GM19240 (cell line): ENCODE measurements around the gene P2RX2.
A peak's percentile ranks its signal among the peaks of the same experiment; 100 is the strongest.

Experiments
- DNase-seq: peaks from one replicate; pipeline ENCODE4 v3.0.0; 2011; ENCODE audit warnings: low spot score; ENCODE audit not compliant: insufficient read length

Gene P2RX2

DNA sequence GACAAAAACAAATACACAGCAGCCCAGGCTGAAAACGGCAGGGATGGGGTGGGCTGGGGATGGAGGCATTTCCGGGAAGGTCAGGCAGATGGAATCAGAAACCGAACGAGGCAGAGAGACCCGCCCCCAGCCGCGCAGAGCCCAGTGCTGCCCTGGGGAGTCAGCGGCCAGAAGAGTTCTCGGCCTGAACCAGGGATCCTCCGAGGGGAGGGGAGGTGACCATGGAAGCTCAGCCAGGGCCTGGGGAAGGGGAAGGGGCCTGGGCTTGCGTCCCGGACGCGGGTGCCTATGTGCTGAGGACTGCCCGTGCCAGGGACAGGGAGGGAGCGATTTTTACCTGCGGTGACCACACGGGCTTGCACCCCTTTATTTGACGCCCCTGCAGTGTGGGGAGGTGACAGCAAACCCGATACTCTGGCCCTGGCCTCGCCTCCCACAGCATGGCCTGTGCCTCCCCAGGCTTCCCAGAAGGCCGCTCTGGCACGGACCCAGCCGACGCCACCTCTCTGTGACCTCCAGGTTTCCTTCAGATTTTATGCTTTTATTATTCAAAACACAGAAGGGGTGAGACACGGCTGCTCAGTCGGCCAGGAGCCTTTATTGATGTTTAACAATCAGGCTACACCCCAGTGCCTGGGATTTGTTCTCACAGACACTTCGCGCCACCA, 15.9 kb upstream of the P2RX2 start:
- DNase-seq: no peak

DNA sequence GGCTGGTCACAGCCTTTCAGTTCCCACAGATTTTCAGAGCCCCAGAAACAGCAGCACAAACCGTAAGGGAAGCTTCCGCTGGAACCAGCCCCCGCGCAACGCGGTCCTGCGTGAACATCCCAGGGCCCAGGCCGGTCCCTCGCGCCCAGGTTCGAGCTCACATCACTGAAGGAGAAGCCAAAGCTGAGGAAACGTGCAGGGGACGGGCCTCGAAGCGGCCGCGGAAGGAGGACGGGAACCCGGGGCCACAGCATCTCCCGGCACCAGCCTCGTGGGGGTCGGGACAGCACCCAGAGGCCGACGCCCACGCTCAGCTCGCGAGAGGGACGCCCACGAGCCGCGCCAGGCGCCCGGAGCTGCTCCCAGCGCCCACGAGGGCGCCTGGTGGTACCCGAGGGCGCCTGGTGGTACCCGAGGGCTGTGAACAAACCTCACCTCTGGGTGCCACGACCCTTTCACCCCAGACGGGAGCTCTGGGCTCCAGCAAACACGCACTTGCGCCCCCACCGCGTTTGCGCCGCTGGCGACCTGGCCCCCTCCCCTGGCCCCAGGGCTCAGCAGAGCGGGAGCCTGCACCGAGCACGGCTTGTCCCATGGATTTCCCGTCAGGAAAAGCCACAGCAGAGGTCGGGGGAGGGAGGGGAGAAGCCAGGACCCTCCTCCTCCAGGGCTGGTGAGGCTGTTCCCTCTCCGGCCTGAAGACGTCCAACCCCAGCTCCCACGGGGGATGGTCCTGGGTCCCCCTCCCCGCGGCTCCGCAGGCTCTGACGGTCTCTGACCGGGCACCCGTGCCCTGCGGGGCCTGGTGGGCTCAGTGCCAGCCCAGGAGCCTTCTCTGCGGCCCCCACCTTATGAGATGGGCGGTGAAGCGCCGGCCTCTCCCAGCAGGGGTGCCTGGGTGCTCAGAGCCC, 15.1 kb upstream of the P2RX2 start:
- no peak for DNase-seq

DNA sequence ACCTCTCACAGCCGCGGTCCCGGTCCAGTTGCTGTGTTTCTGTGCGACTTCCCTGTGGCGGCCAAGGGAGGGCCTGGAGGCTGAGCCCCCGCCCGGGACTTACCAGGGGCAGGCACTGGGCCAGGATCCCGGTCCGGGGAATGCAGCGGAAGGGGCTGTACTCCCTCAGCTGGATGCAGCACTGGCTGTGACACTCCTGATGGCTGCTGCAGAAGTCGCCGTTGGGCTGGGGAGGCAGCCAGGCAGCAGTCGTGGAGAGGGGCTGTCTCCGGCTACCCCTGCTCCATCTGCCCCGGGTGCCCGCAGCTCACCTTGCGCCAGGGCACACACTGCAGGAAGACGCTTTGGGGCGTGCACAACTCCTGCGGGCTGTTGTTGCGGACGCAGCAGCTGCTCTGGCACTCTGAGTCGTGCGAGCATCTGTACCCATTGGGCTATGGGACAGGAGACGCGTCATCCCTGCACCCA, 14.4 kb upstream of the P2RX2 start:
- no peak for DNase-seq

DNA sequence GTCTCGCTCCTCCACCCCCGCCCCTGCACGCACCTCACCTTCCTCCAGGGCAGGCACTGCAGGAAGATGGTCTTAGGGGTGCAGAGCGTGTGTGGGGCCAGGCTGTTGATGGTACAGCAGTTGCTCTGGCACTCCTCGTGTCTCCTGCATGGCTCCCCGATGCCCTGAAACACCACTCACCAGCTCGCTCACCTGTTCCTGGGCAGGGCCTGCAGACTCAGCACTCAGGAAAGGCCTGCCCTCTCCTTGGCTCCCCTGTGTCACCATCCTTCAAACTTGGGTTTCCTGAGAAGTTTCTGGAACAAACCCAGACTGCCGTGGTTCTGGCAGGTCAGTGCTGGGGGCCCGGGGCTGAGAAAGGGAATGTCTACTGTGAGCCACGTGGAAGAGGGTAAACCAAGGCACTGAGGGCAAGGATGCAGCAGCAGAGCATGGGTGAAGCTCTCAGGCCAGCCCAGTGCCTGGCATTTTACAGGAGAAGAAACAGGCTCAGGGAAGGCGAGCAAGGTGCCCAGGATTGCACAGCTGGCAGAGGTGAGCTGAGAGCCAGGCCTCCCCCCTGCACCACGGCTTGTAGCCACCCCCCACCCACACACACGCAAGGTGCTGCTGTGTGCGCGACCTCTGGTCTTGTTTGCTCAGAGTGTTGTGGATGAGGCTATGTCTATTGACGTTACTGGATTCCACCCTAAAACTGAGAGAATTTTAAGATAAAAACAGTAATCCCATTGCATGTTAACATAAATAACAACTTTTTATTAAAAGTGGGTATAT, 13.7 kb upstream of the P2RX2 start:
- no peak for DNase-seq

DNA sequence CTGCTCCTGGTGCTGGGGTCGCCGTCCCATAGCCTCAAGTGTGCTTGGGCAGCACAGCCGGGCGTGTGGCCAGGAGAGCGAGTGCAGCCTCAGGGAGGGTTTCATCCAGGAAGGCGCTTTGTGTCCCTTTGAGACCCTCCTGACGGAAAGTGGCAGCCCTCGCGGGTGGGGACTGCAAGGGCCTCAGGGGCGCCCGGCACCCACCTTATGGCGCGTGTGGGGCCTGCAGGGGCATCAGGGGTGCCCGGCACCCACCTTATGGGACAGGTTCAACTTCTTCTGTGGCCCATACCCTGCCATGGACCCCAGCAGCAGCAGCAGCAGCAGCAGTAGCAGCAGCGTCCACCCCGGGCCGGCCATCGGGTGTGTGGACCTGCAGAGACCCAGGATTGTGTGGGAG, 12.7 kb upstream of the P2RX2 start:
- DNase-seq: no peak

DNA sequence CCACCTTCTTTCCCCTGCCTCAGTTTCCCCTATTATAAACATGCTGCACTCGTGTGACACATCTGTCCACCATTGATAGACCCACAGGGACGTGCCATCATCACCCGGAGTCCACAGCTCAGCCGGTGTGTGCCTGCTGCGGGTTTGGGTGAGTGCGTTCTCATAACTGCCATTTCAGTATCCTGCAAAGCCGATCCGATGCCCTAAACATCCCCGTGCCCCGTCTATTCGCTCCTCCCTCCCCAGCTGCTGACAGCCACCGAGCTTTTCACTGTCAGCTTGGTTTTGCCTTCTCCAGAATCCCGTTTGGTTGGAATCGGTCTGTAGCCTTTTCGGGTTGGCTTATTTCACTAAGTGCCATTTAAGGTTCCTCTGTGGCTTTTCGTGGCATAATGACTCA, 12.1 kb upstream of the P2RX2 start:
- DNase-seq: no peak

DNA sequence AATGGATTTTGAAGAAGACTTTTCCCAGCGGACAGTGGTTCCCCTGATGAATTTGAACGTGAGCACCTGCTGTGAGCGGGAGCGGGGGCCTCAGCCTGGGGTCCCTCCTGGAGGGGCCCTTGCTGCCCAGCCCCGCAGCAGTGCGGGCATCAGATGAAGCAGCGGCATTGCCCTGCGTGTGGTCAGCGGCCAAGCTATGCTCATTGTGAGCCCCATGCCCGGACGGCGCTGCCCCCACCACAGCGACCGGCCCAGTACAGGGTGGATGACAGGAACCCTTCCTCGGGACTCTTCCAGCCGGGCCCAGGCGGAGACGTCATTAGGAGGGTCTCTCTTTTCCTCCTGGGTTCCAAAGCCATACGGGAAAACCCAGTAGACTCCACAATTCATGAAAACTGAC, 11.6 kb upstream of the P2RX2 start:
- no peak for DNase-seq

DNA sequence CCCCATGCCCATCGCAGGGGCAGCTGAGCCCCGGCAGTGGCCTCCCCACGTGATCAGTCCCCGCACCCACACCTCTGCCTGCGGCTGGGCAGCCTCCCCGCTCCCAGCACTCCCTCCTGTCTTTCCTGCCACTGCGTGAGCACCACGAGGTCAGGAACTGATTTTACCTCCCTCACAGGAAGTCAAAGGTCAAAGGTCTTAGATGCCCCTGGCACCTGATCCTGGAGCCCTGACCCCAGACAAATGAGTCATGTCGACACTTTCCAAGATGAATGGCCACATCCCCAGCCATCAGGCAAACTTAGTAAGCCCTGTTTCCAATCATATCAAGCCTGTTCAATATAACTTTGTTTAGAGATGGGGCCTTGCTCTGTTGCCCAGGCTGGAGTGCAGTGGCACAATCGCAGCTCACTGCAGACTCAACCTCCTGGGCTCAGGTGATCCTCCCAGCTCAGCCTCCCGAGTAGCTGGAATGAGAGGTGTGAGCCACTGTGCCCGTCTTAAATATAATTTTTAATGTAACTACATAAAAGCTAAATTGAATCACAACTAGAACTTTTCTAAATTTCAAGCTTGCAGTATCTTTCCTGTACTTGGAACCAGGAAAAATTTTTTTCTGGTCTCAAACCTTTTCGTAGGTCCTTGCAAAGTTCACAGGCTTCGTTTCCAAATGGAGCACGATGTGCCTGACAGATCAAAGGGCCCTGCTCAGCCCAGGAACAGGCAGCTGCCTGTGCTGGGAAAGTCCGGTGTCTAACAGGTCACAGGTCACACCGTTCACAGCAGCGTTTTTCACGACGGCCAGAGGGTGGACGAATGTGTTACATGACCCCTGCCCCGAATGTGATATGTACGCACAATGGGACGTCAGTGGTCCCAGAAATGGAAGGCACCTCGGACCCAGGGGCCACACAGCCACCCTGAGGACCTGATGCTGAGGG, 10.1 kb upstream of the P2RX2 start:
- DNase-seq: no peak

DNA sequence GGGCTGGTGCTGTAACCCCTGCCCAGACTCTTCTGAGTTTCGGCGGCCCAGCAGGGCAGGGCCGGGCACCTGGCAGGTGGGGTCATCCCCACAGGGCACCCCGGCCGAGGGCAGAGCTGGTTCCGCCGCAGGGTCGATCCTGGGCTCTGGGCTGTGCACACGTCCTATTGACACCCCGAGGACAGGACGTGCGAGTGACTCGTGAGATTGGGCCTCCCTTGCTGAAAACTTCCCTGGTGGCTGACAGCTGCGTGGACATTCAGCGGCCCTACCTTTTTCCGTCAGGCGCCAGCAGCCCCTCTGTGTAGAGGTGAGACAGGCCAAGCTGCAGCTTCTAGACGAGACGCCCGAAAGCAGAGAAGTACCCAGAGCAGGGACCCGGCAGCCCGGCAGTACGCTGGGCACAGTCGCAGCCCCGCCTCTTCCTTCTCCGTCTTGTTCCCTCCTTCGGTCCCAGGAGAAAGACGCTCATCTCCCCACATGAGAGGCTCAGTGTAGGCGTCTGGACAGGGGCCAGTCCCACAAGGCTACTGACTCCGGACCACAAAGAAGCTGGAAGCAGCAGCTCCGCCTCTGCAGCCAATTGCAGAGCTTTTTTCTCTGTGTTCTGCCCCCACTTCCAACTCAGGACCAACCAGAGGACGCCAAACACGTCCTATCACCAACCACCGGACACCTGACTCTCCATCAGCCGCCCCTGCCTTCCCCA, 8.4 kb upstream of the P2RX2 start, which contains the start of gene LRCOL1:
TSS of gene LRCOL1 (minus strand) at position 532 of the 709 bp plus-strand sequence. CDS start 4,331 bp downstream, outside the sequence.
- DNase-seq: no peak

DNA sequence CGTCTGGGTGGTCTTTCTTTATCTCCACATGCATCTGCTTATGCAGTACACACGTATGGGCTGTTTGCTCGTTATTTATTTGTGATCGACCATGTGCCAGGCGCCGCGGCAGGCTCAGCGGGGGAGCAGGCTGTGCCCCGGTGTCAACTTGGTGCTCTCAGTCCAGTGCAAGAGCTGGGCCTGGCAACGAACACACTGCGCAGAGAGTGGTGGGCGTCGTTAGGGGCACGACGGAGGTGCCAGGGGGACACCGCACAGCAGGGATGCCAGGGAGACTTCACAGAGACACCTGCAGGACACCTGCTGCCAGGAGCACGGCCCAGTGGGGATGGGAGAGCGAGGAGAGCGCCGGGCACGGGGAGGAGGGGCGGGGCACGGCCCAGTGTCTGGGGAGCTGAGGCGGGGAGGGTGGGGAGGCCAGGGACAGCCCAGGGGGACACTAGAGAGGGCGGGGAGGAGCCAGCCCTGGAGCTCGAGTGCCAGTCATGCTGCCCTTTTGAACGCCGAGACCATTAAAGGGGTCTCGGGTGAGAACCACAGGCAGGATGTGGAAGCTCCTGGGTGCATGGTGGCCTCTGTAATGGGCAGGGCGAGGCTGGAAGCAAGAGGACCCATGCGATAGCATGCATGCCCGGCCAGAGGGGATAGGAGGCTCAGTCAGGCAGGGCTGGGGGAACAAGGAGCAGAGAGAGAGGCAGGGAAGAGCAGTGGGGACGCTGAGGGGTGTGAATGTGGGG, 7.5 kb upstream of the P2RX2 start:
- no peak for DNase-seq

DNA sequence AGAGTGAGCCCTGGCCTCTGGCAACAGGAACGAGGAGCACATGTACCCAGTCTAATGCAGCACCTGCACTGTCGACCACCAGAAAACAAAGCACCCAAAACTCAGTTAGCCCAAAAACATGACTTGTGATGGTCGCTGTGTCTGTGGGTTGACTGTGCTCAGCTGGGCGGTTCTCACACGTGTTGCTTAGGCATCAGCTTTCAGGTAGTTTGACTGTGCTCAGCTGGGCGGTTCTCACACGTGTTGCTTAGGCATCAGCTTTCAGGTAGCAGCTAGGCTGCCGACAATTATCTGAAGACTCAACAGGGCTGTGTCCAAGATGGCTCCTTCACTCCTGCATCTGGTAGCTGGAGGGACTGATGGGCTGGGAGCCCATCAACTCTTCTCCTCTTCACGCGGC, 7.0 kb upstream of the P2RX2 start:
- DNase-seq: no peak

DNA sequence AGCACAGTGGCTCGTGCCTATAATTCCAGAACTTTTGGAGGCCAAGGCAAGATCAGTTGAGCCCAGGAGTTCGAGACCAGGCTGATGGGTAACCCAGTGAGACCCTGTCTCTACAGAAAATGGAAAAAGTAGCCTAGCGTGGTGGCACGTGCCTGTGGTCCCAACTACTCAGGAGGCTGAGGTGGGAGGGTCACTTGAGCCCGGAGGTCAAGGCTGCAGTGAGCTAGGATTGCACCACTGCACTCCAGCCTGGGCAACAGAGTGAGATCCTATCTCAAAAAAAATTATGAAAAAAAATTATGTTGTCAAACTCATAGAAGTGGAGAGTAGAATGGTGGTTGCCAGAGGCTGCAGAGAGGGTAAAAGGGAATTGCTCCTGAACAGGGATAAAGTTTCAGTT, 4.5 kb upstream of the P2RX2 start:
- DNase-seq: no peak

DNA sequence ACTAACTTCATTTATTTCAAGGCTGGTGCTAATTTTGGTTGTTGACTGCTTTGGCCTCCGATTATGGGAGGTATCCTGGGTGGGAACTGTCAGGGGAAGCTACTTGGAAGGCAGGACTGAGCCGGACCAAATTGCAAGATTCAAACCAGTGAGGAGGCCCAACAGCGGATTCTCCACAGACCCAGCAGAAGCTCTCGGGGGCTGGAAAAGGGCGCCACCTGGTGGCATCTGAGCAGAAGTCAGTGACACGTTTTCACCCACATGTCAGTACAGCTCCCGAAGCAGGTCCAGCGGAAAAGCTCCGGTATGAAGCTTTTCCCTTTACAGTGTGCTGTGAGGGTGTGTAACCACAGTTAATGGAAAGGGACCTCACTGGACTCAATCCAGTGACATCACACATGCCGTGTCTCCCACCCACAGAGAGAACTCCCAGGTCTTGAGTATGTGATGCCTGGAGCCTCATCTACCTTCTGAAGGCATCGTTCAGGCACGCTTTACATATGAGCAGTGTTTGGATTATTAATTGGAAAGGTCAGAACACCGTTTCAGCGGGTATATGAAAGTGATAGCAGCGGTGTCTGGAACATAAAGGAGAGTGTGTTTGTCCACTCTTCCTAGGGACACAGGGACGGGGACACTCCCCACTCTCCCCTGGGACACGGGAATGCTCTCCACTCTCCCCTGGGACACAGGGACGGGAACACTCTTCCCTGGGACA, 3.6 kb upstream of the P2RX2 start:
- peak; percentile 97 for DNase-seq

DNA sequence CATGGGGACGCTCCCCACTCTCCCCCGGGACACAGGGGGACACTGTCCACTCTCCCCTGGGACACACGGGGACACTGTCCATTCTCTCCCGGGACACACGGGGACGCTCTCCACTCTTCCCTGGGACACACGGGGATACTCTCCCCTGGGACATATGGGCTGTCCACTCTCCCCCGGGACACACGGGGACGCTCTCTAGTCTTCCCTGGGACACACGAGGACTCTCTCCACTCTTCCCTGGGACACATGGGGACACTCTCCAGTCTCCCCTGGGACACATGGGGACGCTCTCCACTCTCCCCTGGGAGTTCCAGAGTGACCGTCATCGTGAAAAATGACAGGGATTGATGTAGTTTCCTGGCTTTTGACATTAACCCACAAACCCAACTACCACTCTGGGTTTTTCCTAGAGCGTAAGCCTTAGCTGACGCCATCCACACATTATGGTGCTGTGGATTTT, 3.0 kb upstream of the P2RX2 start:
- DNase-seq: no peak

DNA sequence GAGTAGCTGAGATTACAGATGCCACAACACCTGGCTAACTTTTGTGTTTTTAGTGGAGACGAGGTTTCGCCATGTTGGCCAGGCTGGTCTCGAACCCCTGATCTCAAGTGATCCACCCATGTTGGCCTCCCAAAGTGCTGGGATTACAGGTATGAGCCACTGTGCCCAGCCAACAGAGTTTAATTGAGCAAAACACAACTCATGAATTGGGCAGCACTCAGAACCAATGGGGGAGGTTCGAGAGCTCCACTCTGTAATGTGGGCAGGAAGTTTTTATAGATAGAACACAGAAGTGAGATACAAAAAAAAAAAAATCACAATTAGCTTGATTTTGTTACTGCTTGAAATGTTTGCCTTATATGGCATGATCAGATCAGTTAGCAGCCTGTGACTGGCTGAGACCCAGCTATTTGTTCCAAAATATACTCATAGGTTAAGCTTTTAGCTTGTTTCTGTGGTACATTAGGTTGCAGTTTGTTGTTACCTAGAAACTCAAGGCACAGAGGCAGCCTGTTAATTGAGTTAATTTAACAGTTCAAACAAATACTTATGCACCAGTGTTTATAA, 1.4 kb upstream of the P2RX2 start:
- DNase-seq: no peak

DNA sequence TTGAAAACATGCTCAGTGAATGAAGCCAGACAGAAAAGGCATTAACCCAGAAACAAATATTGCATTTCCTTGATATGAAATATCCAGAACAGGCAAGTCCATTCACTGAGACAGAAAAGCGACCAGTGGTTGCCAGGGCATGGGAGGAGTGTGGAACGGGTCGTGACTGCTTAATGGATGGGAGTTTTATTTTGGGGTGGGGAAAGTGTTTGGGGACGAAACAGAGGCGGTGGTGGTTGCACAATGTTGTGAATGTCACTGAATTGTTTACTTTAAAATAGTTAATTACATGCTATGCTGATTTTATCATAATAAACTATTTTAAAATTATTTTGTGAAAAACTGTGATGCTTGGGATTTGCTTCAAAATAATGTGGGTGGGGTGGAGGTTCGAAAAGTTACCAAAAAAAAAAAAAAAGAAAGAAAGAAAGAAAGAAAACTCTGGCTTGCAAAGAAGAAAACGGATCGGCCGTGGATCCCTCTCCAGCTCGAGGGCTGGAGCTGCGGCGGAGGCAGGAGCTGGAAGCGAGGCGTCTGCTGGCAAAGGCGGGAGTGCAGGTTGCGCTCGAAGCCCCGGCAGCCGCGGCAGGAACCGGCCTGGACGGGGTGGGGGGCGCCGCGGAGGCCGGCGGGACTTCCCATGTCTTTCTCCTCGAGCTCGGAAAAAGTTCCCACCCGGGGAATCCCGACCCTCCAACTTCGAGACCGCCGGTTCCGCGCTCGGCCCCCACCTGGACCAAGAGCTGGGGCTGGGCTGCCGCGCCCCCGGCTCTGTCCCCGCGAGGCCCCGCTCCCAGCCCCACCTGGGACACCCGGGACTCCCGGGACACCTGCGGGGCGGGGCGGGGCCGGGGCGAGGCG, 524 bp upstream of the P2RX2 start:
- no peak for DNase-seq

DNA sequence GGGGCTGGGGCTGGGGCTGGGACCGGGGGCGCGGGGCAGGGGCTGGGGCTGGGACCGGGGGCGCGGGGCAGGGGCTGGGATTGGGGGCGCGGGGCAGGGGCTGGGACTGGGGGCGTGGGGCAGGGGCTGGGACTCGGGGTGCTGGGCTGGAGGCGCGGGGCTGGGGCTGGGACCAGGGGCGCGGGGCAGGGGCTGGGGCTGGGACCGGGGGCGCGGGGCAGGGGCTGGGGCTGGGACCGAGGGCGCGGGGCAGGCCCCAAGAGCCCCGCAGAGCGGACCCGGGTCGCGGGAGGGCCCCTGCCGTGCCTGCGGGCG, 452 bp downstream of the P2RX2 start:
- DNase-seq: no peak
